ENCODE data around the gene CELA1. TPM values are rescaled to one million over a fixed set of nuclear protein-coding genes. Genes with fewer than 3 reads are reported as not detected.

The CELA1 gene
- total RNA-seq, 2 experiments from 2014 or later = not detected

DNA sequence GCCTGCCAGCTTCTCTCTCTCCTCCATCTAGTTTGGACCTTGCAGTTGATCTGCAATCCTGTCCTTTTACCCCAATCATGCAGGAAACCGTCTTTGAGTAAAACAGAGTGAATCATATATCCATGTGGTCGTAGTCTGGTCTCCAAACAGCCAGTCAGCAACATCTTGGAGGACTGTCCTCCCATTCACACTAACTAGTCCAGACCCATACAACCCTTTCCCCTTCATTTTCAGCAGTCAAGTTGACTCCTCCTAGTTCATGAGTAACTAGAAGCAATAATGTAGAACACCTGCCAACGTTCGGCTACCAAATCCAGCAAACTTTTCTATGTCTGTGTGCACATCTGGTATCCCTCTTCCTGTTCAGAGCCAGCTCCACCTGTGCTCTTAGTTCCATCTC, 11.7 kb downstream of the CELA1 start:
- Mint-ChIP-seq H3K4me3 (no peak overlapping the region), H3K36me3 (ENCODE audit: low read depth) (no peaks in the 10 kb centered on the region), H3K27ac (no peak overlapping the region), H3K4me1 (peaks cover 20% of the 10 kb centered on the region), H3K9me3 (no peaks in the 10 kb centered on the region), H3K27me3 (no peaks in the 10 kb centered on the region)
- ChIA-PET POLR2A (no interaction called here), CTCF (interaction anchor here (1.1 to 1.3 kb wide), 2 partner anchors 15 to 22 kb away, joined by 3 read pairs; no protein-coding TSS in a partner anchor)
- DNase-seq = no peak

DNA sequence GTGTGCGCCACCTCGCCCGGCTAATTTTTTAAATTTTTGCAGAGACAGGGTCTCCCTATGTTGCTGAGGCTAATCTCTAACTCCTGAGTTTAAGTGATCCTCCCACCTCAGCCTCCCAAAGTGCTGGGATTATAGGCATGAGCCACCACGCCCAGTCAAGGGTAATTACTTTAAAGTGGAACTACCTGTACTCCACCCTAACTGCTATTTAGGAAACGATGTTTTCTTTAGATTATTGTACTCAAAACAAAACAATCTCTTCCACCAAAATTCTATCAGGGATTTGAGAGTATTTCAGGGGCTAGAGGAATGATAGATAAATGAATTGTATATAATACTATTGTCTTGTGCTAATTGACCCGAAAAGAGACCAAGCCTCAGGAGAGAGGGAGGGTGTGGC, 12.9 kb downstream of the CELA1 start:
- Mint-ChIP-seq H3K9me3 (no peaks in the 10 kb centered on the region), H3K27ac (no peak overlapping the region), H3K4me3 (no peak overlapping the region), H3K36me3 (ENCODE audit: low read depth) (no peaks in the 10 kb centered on the region), H3K27me3 (no peaks in the 10 kb centered on the region), H3K4me1 (peaks cover 33% of the 10 kb centered on the region)
- POLR2A ChIA-PET = interaction anchor here (0.7 kb wide), 1 partner anchor 15 kb away, joined by 5 read pairs; no protein-coding TSS in a partner anchor
- CTCF ChIA-PET = interaction anchor here (0.6 to 4.4 kb wide), 3 partner anchors 9 to 17 kb away, joined by 3 to 35 read pairs (median 3); no protein-coding TSS in a partner anchor
- no peak for DNase-seq

DNA sequence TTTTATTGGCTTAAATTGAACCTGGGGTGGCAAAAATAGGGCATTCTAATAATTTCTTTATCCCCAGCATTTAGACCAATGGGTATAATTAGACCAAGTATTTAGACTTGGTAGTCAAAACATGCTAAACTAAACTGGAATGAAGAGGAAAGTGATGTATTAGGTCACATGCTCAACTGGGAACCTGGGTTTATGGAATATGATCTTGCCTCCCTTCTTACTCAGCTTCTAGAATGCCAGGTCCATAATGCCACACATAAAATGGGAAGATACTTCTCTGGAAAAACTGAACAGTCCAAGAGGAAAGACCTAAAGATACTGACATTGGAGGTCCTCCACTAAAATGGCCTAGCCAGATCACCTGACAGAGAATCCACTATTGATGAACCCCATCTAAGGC, 16.3 kb downstream of the CELA1 start:
- Mint-ChIP-seq H3K4me3 (peak overlapping the region; percentile 39), H3K27ac (peak overlapping the region; percentile 88), H3K4me1 (peaks cover 58% of the 10 kb centered on the region), H3K9me3 (no peaks in the 10 kb centered on the region), H3K27me3 (no peaks in the 10 kb centered on the region), H3K36me3 (ENCODE audit: low read depth) (peaks cover 1% of the 10 kb centered on the region)
- no peak for DNase-seq
- ChIA-PET CTCF (interaction anchor here (0.6 to 4.4 kb wide), 5 partner anchors 9 to 733 kb away, joined by 3 to 35 read pairs (median 3); partner anchors contain the start of gene SMAGP), POLR2A (interaction anchor here (0.6 kb wide), 1 partner anchor 83 kb away, joined by 3 read pairs; no protein-coding TSS in a partner anchor)

- peaks cover 3% of the 10 kb centered on the region for H3K9me3 Mint-ChIP-seq
- ChIA-PET CTCF (interaction anchor here (0.6 to 4.4 kb wide), 5 partner anchors 9 to 733 kb away, joined by 3 to 35 read pairs (median 3); partner anchors contain the start of gene SMAGP), POLR2A (no interaction called here)
- H3K4me3 Mint-ChIP-seq = peak overlapping the region; percentile 39
- H3K4me1 Mint-ChIP-seq = peaks cover 62% of the 10 kb centered on the region
- H3K27me3 Mint-ChIP-seq = no peaks in the 10 kb centered on the region
- DNase-seq = peak; percentile 22
- H3K27ac Mint-ChIP-seq = peak overlapping the region; percentile 88
- peaks cover 4% of the 10 kb centered on the region for H3K36me3 Mint-ChIP-seq (ENCODE audit: low read depth)
Measured at GRCh38 chr12:51329742-51330141, 16.7 kb downstream of the CELA1 start.

- H3K27ac Mint-ChIP-seq = peak overlapping the region; percentile 88
- H3K9me3 Mint-ChIP-seq = peaks cover 3% of the 10 kb centered on the region
- no peak for DNase-seq
- no peaks in the 10 kb centered on the region for H3K27me3 Mint-ChIP-seq
- H3K4me3 Mint-ChIP-seq = peak overlapping the region; percentile 10
- CTCF ChIA-PET = interaction anchor here (0.7 kb wide), 1 partner anchor 16 kb away, joined by 3 read pairs; no protein-coding TSS in a partner anchor
- POLR2A ChIA-PET = no interaction called here
- H3K36me3 Mint-ChIP-seq (ENCODE audit: low read depth) = peaks cover 9% of the 10 kb centered on the region
- peaks cover 65% of the 10 kb centered on the region for H3K4me1 Mint-ChIP-seq
Measured at GRCh38 chr12:51328587-51328986, 17.9 kb downstream of the CELA1 start.

DNA sequence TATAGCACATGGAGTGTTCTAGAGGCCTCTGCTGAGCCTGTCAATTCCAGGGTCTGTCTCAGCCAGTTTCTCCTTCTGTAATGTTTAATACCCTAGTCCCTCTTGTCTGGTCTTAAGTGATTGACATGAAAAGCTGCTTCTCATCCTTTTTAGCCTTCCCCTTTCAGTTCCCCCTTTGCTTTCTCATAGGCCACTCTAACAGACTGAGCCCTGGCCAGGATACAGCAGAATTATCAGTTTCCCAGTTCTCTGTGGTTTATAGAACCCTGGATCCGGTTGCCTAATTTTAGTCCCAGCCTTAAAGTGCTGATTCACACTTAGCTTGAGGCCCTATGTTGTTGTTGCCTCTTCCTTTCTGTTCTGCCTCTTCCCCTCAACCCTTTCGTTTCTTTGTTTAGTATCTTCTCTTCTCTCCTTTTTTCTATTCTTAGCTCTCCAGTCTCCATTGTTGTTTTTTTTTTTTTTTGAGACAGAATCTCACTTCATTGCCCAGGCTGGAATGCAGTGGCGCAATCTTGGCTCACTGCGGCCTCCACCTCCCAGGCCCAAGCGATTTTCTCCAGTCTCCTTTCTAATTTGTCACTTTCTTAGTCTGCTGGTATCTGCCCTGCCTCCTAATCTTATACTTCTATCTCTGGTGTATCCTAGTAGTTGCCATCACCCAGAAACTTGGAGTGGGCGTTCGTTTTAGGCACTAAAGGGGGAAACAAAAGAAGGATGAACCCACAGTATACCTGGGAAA, 19.6 kb downstream of the CELA1 start:
- Mint-ChIP-seq H3K9me3 (peaks cover 3% of the 10 kb centered on the region), H3K27ac (peak overlapping the region; percentile 88), H3K4me3 (peak overlapping the region; percentile 30), H3K27me3 (no peaks in the 10 kb centered on the region), H3K4me1 (peaks cover 72% of the 10 kb centered on the region), H3K36me3 (ENCODE audit: low read depth) (peaks cover 26% of the 10 kb centered on the region)
- DNase-seq = no peak
- POLR2A ChIA-PET = interaction anchor here (0.6 to 0.7 kb wide), 2 partner anchors 23 to 1774 kb away, joined by 3 to 5 read pairs; no protein-coding TSS in a partner anchor
- CTCF ChIA-PET = interaction anchor here (0.6 to 3.1 kb wide), 7 partner anchors 14 to 561 kb away, joined by 3 to 7 read pairs (median 4); partner anchors contain the start of gene DAZAP2

DNA sequence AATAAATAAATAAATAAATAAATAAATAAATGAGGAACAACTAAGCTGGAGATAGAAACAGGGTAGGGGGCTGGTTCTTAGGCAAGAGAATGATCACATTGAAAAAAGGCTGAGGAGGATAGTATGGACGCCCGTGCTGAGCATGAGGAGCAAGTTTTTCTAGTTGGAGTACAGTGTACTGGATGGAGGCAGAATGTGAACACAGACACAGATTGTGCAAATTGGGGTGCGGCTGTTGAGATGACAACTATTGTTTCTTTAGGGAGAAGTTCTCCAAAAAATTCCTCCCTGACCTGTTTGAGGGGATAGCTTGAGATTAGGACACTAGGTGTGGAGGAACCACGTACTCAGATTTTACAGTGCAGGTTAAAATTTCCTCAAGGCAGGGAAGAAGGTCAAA, 21.5 kb downstream of the CELA1 start:
- DNase-seq = no peak
- Mint-ChIP-seq H3K9me3 (peaks cover 3% of the 10 kb centered on the region), H3K4me1 (peaks cover 80% of the 10 kb centered on the region), H3K27me3 (no peaks in the 10 kb centered on the region), H3K4me3 (peak overlapping the region; percentile 65), H3K27ac (peak overlapping the region; percentile 89), H3K36me3 (ENCODE audit: low read depth) (peaks cover 42% of the 10 kb centered on the region)
- CTCF ChIA-PET = interaction anchor here (0.6 to 3.1 kb wide), 2 partner anchors 16 to 915 kb away, joined by 3 to 7 read pairs; no protein-coding TSS in a partner anchor
- POLR2A ChIA-PET = no interaction called here

DNA sequence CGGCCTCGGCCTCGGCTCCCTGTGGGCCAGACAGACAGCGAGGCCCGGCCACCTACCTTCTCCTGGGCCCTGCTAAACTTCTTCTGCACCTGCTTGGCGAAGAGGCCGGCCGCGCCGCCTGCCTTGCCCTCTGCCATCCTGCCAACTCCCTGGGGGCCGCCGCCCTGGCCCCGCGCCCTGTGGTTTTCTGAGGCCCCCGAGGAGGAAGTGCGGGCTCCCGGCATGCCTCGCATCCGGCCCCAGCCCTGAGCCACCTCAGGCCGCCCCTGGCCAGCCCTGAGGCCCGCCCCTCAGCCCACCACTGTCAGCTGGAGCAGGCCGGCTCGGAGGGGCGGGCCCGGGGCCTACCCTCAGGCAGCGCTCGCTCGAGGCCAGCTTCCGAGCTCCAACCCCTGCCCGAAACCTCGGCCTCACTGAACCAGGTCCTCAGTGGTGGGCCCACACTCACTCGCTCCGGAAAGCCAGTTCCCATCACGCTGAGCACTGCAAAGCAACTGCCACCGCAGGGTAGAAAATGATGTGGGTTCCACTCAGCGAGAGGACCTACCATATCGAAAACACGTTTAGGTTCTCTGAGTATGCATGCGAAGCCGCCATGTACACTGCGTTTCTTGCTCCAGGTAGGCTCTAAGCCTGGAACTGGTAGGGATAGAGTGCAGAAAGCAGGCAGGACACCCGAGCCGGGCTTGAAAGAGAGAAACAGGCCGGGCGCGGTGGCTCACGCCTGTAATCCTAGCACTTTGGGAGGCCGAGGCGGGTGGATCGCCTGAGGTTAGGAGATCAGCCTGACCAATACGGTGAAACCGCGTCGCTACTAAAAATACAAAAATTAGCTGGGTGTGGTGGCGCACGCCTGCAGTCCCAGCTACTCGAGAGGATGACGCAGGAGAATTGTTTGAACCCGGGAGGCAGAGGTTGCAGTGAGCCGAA, 22.2 kb downstream of the CELA1 start, which contains the start of gene BIN2:
Gene BIN2 (minus strand): TSS at position 209 of the 930 bp plus-strand sequence. CDS start 72 bp downstream, at position 137.
- H3K4me3 Mint-ChIP-seq = peak within 1 kb of the TSS; percentile 93
- peaks cover 80% of the 10 kb centered on the region for H3K4me1 Mint-ChIP-seq
- peaks cover 46% of the 10 kb centered on the region for H3K36me3 Mint-ChIP-seq (ENCODE audit: low read depth)
- peak within 1 kb of the TSS; percentile 96 for H3K27ac Mint-ChIP-seq
- H3K27me3 Mint-ChIP-seq = no peaks in the 10 kb centered on the region
- H3K9me3 Mint-ChIP-seq = peaks cover 3% of the 10 kb centered on the region
- DNase-seq = peak; percentile 77
- CTCF ChIA-PET = interaction anchor here (0.6 to 3.1 kb wide), 3 partner anchors 16 to 916 kb away, joined by 3 to 7 read pairs (median 5); partner anchors contain the start of gene ATF1
- POLR2A ChIA-PET = no interaction called here

GRCh38 chr12:51323317-51323960, 23.0 kb downstream of the CELA1 start:
- CTCF ChIA-PET = interaction anchor here (0.9 to 3.1 kb wide), 4 partner anchors 17 to 559 kb away, joined by 3 to 11 read pairs (median 6); partner anchors contain the start of gene ATF1
- peak overlapping the region; percentile 96 for H3K27ac Mint-ChIP-seq
- H3K9me3 Mint-ChIP-seq = peaks cover 3% of the 10 kb centered on the region

DNA sequence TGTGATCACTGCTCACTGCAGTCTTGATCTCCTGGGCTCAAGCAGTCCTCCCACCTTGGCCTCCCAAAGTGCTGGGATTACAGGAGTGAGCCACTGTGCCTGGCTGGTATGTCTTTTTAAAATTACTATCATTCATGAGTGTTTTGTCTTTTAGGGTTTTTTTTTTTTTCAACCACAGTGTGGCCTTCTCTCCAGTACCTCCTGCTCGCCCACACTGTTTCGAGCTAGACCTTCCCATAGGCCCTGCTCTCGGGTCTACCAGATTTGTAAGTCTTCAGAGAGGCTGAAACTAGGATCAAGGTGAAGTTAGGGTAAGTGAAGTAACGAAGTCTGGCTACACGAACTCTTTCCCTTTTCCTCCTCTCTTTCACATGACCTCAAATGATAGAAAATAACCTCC, 24.0 kb downstream of the CELA1 start:
- H3K36me3 Mint-ChIP-seq (ENCODE audit: low read depth) = peaks cover 59% of the 10 kb centered on the region
- no peaks in the 10 kb centered on the region for H3K27me3 Mint-ChIP-seq
- peak overlapping the region; percentile 93 for H3K4me3 Mint-ChIP-seq
- H3K9me3 Mint-ChIP-seq = peaks cover 3% of the 10 kb centered on the region
- peaks cover 78% of the 10 kb centered on the region for H3K4me1 Mint-ChIP-seq
- DNase-seq = no peak
- ChIA-PET POLR2A (no interaction called here), CTCF (interaction anchor here (0.7 to 2.2 kb wide), 4 partner anchors 19 to 581 kb away, joined by 3 to 11 read pairs (median 4); partner anchors contain the start of gene ATF1)
- peak overlapping the region; percentile 96 for H3K27ac Mint-ChIP-seq

More at GRCh38 chr12:51323317-51323960, 23.0 kb downstream of the CELA1 start:
- Mint-ChIP-seq H3K4me1 (peaks cover 79% of the 10 kb centered on the region), H3K36me3 (ENCODE audit: low read depth) (peaks cover 52% of the 10 kb centered on the region), H3K27me3 (no peaks in the 10 kb centered on the region), H3K4me3 (peak overlapping the region; percentile 93)
- POLR2A ChIA-PET = interaction anchor here (0.6 kb wide), 1 partner anchor 66 kb away, joined by 3 read pairs; no protein-coding TSS in a partner anchor
- peak; percentile 73 for DNase-seq

DNA sequence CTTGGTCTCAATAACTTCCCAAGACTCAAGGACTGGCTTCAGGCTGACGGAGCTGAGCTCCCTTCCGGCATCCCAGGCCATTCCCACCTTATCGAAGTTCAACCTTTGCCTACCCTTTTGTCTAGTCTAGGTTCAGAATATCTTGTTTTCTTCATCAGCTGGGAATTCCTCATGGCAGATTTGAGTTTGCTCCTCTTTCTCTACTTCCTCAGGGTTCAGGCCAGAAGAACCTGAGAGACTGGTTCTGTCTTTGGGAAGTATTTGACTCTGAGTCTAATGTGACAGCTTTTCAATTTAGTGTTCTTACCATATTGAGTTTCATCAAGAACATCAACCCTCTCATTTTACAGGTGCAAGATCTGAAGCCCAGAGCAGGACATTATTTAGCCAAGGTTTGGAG, 24.6 kb downstream of the CELA1 start:
- POLR2A ChIA-PET = no interaction called here
- no peak for DNase-seq
- Mint-ChIP-seq H3K36me3 (ENCODE audit: low read depth) (peaks cover 62% of the 10 kb centered on the region), H3K4me1 (peaks cover 76% of the 10 kb centered on the region), H3K27me3 (no peaks in the 10 kb centered on the region), H3K27ac (peak overlapping the region; percentile 94), H3K9me3 (peaks cover 3% of the 10 kb centered on the region), H3K4me3 (peak overlapping the region; percentile 93)
- CTCF ChIA-PET = interaction anchor here (1.6 to 2.2 kb wide), 3 partner anchors 10 to 19 kb away, joined by 3 to 11 read pairs (median 5); no protein-coding TSS in a partner anchor

Measured in activated CD4-positive, alpha-beta T cell treated with anti-CD3 and anti-CD28 coated beads, Interleukin-2, amount 10 ng/mL, durations not matched to agents 7 days and 5 days (primary cell).